Activated T-helper 1 cell treated with Interleukin-2 at 50 U/mL for 16 hours (primary cell): ENCODE measurements around the gene POLR2B.
"Not testable (repeated sequence)": the region's sequence is repeated elsewhere in the genome, so short reads cannot be mapped to it uniquely, and the experiment has no call there.

Source experiments
- DNase-seq: peaks from one replicate; pipeline ENCODE4 v3.0.0-alpha.2; 2020; ENCODE audit warnings: low read depth

The POLR2B gene

GRCh38 chr4:57053508-57053907 is 74.8 kb downstream of the POLR2B start:
- DNase-seq = no peak

- DNase-seq = no peak
These were observed 77.2 kb downstream of the POLR2B start for GRCh38 chr4:57055886-57056285.

- DNase-seq = no peak
These were observed 81.4 kb downstream of the POLR2B start for GRCh38 chr4:57059890-57060716.

GRCh38 chr4:57060717-57061067 is 82.0 kb downstream of the POLR2B start:
- not testable (repeated sequence) for DNase-seq

- no peak for DNase-seq
These were observed 82.7 kb downstream of the POLR2B start for GRCh38 chr4:57061395-57061794.

GRCh38 chr4:57063518-57063917 is 84.8 kb downstream of the POLR2B start:
- DNase-seq = no peak

- no peak for DNase-seq
These were observed 85.4 kb downstream of the POLR2B start for GRCh38 chr4:57064120-57064519.

- no peak for DNase-seq
These were observed 86.4 kb downstream of the POLR2B start for GRCh38 chr4:57064811-57065711.

- no peak for DNase-seq
These were observed 87.2 kb downstream of the POLR2B start for GRCh38 chr4:57065730-57066482.

GRCh38 chr4:57068237-57068981 is 89.7 kb downstream of the POLR2B start:
- DNase-seq = no peak

GRCh38 chr4:57070461-57070860 is 91.8 kb downstream of the POLR2B start:
- DNase-seq = no peak

GRCh38 chr4:57071326-57071725 is 92.6 kb downstream of the POLR2B start:
- DNase-seq = no peak

- DNase-seq = no peak
These were observed 94.9 kb downstream of the POLR2B start for GRCh38 chr4:57073559-57073958.

GRCh38 chr4:57074744-57075143 is 96.0 kb downstream of the POLR2B start:
- DNase-seq = no peak

- no peak for DNase-seq
These were observed 96.7 kb downstream of the POLR2B start for GRCh38 chr4:57075367-57075766.

GRCh38 chr4:57076646-57077045 is 98.0 kb downstream of the POLR2B start:
- DNase-seq = no peak

GRCh38 chr4:57077550-57078343 is 99.1 kb downstream of the POLR2B start:
- no peak for DNase-seq

GRCh38 chr4:57078685-57079521 is 100.2 kb downstream of the POLR2B start:
- DNase-seq = no peak
